NCI-H187 treated with DMSO at 0.1 percent for 48 hours (cell line): ENCODE measurements around the gene WBP11.

Source experiments
- DNase-seq: peaks from one replicate; lab custom pipeline; 2025; lab: John Stamatoyannopoulos, UW

The WBP11 gene

DNA sequence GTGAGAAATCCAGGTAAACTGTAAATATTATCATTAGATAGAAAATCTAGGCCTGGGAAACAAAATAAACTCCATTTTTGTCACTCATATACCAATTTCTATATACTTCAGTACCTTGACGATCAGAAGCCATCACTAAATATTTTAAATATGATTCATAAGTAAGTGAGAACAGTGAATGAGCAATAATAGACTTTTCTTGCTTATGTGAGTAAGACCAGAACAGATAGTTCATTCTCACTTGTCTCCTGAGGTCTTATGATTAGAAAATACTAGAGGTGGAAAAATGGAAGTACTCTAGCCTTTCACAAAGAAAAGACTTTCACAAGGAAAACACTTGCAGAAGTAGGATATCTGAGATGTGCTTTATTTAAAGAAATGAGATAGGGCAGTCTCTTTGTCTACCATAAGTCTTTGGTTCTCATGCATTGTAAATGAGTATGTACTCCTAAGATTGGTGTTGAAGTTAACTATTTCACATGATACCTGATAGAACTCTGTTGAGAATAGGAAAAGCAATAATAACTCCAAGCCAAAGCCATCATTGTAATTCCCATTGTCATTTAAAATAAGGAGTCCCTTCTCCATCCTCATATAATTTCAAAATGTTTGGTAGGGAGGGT, 20.8 kb upstream of the WBP11 start:
- DNase-seq = no peak

DNA sequence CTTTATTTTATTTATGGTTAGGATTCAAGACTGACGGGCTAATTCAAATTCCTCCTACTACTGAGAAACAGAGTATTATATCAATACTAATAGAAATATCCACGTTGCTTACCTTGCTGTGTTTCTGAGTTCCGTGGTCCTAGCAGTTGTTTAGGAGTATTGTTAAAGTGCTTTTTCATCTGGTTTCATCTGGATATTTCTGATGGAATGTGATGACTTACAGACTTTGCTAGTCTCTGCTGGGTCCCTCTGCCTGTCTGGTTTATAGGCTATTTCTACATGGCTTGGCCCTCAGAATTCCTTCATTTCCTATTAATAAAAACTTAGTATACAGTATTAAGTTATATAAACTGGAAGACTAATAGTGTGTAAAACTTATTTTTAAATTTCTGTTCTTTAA, 10.7 kb upstream of the WBP11 start, which contains the start of gene SMCO3:
Gene SMCO3 (minus strand): TSS at position 169 of the 400 bp plus-strand sequence. CDS start 7,502 bp downstream, outside the sequence.
- DNase-seq = no peak

DNA sequence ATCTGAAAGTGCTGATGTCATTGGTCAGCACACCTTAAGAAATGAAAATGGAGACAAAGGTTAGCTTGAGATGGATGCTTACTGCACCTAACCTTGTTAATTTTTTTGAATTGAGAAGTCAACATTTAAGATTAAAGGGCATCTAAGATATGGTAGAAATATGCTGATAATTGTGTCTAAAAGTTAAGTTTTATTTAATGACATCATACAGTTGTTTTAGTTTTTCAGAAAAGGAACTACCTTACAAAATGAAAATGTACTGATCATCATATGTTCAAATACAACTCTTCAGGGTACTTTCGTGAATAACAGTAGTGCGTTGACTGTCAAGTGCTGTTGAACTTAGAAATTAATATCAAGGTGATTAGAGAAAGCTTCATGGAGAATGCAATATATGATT, 8.2 kb upstream of the WBP11 start:
- DNase-seq = no peak

DNA sequence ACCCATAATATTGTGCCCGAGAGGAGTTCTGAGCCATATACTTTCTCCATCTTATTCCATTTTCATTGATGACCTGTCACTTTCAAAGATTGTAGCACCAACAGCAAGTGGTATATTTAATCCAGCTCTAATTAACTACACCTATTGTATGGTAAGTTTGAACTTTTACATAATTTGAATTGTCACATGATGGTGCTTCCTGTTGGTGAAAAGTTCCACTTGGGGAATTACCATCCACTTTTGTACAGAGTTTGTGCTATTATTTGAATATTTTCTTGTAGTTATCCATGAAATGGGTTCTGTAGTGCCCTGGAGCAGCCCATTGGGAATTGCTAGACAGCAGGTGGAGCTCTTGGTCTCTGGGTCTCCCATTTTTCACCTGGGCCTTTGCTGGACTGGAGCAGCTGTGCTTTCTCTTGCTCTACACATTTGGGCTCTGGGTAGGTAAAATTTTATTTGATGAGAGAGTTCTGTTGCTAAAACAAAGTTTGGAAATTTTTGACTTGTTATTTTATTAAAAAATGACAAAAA, 7.7 kb upstream of the WBP11 start:
- no peak for DNase-seq

DNA sequence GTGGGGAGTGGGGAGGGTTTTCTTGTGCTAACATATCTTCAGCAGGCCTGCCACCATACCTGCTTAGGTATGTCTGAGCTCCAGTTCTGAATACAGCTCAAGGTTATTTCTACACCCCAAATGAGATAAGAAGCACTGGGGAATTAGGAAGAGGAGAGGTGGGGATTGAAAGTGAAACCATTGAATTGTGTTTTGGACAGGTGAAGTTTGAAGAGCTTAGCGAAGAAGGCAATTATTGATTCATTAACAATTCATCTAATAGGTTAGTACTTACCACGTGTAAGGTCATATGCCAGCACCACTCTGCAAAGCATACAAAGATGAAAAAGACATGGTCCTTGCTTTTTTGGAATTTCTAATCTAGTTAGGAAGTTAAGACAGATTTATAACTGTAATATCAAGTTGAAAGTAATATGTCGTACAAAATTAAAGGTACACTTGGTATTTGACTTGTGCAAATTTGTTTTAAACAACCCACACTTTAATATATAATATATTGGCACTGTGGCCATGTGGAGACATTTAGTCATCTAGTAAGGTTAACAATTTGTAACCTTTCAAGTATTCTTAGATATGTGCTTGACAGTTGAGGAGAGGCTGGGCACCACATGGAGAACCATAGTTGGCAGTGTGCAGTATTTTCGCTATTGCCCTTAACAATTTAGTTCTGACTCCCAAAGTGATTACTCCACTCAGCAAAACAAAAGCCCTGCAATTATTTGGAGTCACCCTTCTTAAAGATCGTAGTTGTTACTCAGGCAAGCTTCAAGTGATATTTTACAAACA, 7.1 kb upstream of the WBP11 start:
- DNase-seq = no peak

DNA sequence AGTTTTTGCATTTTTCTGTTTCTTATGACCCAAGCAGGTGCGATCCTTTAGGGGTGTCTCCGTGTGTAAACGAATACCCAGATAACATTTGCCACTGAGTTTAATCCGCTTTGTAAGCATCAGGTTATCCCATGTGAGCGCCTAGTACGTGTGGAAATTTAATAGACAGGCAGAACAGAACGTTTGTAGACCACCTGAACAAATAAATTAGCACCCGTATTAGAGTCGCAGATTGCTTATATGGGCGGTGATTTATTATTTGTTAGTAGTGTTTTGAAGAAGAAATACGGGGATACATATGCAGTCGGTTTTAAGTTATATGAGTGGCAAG, 517 bp upstream of the WBP11 start:
- no peak for DNase-seq

DNA sequence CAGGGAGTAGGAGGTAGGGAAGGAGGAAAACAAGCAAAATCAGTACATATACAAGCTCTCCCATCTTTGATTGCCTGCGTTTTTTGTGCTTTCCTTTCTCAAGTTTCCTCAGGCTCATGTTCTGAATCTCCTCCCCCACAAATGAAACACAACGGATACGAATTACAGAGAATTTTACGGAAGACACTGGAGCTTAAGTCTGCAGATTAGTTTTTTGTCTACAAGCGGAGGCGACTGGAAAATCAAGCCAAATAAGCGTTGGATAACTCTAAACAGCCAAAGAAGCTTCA, 612 bp downstream of the WBP11 start:
- DNase-seq = no peak

DNA sequence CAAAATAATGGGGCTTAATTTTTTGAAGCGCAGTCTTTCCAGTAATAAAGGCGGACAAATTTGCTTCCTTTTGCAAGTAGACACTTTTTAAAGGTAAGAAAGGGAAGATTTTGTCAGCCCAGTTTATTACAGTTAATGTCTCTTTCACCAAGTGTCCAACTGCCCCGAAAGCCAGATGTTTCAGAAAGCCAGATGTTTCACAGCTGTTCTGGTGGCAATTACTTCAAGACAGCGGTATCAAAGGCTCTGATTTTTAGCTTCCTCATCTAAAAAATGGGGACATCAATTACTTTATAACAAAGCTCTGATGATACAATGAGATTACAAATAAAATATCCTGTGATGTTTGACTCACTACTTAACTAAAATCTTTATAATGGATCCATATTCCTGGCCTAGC, 1.0 kb downstream of the WBP11 start:
- no peak for DNase-seq

DNA sequence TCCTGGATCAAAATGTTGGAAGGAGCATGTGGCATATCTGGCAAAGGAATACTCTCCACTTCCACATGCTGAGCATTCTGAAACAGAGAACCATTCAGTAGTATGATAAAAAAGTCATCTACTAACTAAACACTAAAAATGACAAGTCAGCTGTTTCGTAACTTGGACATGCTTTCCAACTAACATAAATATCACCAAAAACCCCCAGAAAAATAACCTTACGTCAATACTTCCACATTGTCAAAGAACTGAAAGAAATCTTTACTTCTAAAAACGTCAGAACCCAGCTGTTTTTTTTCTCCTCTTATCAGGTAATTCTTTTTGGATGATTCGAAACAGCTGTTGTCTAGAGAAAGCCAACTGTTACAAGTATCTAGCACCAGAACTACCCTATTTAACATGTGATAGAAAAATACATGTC, 8.2 kb downstream of the WBP11 start:
- no peak for DNase-seq

DNA sequence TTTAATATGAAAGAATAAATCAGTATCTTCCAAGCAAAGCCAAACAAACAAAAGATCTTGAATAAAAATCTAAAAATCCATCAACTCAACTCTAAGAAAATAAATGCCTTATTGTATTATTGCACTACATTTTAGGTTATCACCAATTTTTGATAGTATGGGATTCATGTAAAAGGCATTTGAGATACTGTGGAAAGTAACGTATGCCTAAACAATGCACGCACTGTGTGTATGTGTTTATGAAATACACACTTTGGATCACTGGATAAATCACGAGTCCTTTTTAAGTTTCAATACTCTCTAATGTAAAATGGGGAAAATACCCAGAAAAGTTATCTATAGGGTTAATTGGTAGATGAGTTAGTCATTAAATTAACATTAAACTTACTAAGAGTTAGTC, 17.7 kb downstream of the WBP11 start:
- no peak for DNase-seq

DNA sequence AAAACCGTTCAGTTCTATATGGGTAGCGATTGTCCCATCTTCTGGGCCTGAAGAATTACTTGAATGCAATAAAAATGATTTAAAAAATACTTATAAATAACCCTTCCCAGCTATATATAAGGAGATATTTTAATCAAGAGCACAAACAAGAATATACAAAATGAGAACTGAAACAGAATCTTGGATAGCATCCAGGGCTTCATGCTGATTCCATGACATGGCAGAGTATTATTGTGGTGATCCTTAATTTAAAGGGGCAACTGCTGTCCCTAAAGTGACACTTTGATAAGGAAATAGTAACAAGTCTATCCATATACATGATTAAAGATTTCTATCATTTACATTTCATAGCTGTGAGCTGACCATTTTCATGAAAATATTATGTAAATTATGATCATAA, 18.8 kb downstream of the WBP11 start:
- no peak for DNase-seq

DNA sequence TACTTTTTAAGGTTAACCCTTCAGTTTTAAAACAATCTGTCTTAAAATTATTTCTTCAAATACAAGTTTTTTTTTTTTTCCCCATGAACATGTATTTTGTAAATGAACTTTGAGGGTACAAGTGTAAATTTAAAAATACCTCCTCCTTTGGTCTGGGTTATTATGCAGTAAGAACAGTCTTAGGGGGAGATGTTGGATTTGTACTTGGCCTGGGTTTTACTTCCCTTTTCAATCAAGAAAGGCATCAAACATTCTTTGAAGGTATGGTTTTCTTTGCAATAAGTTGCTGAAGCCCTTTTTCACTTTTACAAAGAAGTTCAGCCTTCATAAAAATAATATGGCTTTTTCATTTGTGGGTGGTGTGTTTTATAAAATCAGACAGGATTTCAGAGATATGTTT, 20.5 kb downstream of the WBP11 start:
- no peak for DNase-seq

DNA sequence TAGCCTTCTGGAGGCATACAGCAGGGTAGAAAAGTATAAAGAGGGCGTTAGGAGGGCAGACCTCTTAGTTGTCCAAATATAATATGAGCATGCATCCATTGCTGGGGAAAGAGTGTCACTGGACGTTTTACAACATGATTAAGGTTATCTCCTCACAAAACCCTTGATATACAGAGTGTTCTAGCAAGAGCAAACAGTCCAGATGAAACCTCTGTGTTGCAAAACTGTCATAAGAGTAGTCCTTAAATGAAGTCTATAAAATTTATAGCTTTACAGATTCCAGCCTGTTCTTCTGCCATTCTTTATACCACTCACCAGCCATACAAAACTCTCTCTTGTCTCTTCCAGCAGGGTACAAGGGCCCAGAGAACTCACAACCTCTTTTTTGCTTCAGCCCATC, 21.7 kb downstream of the WBP11 start:
- DNase-seq = no peak

DNA sequence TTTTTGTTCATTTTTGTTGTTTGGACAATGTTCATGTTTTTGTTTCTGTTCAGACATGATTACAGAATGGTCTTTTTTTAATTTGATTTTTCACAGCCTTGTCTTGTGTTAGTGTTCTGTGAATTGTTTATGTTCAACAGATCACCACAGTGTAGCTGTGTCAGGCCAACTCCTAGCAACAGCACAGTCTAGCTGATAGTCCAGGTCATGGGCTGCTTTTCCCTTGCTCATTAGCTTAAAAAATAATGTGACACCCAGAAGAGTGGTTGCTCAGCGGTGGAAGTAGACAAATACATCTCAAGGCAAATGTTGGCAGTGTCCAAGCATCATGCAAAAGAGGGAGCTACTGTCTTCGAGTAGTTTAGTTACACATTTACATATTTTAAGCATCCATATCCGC, 22.4 kb downstream of the WBP11 start:
- no peak for DNase-seq

DNA sequence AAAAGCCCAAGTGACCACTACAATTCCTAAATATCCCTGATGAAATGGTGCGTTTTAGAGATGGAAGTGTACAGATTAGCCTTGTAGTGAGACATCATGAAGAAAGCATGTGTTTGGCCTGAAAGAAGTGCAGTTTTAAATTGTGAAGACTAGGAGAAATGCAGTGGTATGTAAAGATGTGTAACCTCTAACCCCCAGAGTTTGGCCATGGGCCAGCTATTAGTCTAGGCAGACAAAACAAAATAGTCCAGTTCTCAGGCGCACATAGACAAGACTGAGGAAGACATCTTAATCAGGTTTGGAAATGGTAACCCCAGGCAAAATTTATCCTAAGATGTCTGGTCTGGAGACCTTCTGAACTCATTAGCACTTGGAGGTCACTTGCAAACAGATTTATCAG, 23.4 kb downstream of the WBP11 start:
- no peak for DNase-seq

DNA sequence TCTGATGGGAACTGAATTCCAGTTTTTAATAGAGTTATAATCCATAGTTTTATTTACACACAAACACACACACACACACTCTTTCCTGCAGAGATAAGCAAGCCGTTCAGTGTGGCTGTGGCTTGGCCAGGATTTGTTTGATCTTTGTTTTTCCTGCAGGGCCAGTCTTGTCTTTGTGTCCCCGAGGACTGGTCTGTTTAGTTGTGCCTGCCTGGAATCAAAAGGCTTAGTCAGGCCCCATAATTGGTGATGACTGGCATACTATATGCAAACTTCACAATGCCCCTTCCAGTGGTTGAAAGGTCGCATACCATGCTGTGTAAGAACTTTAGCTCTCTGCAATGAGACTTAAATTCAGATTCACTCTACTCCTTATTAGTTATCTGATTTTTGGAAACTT, 26.0 kb downstream of the WBP11 start:
- no peak for DNase-seq

DNA sequence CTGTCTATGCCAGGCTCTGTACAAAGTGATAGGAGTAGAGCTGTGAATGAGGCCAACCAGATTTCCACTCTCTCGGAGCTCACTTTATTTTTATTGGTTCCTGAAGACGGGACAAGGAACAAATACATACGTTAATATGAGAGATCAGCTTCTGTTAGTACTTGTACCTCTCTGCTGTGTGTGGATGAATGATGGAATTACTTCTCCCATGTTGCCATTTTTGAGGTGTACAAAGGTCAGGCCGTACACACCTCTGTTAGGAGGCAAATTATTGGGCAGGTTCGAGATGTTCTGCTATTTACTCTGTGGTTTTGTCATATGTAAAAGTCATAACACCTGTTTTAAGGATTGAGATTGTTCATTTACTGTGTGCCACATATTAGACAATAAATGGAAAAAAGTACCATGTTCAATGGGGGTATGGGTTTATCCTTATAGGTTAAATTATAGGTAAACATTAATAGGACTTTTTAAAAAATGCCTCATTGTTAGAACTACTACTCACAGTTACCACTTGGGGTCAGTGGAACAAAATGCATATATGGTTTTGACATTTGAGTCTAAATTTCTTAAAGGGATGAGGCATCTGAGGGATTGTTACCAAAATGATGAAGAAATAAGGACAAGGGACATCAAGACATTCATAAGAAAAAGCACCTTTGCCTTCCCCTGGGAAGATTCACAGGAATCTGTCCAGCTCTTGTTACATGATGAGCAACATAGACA, 26.9 kb downstream of the WBP11 start:
- DNase-seq = no peak

DNA sequence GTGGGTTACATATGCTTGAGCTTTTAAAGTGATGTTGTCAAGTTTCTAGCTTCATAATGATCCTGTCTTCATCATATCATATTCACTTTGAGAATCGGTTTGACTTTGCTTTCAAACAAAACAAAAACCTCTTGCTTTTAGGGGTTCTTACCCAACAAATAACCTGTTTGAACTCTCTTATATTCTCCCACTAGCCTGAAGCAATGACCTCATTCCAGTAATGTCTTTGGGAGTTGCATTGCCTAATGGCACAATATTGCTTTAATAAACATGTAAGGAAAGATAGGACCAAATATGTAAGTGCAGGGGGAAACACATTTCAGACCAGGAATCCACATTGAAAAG, 27.7 kb downstream of the WBP11 start:
- no peak for DNase-seq

DNA sequence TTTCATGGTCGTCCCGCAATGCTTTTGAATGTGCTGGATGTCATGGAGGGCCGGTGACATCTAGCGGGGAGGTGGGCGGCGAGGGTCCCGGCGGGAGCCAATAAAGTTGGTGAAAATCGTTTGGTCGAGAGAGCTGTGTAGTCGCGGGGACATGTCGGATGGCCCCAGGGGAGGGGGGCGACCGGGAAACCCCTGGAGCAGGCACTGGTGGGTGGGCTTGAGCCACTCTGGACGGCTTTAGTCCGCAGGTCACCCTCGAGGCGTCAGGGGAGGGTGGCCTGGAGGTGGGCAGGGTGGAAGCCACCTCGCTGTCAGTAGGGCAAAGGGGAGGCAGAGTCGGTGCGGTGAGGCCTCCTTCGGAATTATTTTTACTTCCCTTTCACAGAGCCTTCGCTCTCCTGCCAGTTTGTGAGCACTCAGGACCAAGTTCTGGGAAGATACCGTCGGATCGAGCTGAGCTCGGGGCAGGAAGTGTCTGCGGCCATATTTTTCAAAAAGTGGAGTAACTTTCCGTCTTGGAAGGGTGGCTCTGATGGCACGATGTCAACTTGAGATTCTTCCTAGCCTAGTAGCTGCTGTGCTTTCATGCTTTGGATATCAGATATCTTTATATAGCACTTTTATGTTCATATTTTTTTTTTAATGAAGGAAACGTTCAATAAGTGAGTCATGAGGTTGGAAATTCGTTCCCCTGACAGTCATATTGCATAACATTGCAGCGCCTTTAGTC, 28.2 kb downstream of the WBP11 start:
- DNase-seq = no peak

DNA sequence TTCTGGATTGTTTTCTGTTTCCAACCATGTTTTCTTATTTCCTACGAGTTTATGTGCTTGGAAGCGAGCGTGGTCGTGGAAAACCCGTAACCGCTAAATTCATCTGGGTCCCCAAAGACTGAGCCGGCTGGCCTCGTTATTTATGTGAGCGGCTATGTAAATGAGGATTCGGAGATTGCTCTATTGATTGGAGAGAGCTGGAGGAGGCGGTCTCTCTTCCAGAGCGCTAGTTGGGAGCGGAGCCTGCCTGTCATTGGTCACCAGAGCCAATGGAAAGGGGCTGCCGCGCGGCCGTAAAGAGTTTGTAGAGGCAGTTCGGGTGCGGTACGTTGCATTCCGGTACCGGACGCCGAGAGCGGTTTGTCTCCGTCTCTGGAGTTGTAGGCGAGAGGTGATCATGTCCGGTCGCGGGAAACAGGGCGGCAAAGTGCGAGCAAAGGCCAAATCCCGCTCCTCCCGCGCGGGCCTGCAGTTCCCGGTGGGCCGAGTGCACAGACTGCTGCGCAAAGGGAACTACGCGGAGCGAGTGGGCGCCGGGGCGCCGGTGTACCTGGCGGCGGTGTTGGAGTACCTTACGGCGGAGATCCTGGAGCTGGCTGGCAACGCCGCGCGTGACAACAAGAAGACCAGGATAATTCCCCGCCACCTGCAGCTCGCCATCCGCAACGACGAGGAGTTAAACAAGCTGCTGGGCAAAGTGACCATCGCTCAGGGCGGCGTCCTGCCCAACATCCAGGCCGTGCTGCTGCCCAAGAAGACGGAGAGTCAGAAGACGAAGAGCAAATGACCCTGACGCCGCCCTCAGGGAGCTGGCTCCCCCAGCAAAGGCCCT, 29.0 kb downstream of the WBP11 start:
- DNase-seq = no peak

DNA sequence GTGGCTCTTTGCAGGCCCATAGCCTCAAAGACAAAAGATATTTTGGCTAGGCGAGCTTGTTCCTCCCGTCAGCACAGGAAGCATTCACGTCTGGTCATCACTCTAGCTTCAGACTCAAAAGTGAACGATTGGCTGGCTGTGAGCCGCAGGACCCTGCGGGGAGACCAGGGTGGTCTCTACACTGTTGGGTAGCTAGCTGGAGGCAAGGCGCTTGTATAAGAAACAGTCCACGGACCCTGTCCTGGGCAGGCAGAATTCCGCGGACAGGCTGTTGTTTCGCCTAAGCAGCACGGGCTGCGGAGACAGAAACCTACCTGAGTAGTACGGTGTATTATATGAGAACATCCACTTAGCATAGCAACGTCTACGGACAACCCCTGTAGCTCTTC, 29.6 kb downstream of the WBP11 start:
- DNase-seq = no peak

DNA sequence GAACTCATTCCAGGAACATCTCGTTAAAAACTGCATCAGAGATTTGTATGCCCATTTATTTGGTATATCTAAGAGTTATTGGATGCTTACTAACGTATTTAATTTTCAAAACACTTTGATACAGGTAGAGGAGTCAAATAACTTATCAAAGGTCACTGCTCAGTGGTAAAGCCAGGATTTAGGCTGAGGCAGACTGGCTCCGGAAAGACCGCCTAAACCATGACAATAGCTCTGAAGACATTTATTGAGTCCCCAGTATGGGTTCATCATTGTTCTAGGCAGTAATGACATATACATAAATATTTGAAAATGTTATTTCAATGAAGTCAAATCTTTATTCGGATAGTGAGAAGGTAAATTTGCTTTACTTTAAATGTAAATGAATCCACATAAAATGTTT, 30.3 kb downstream of the WBP11 start:
- no peak for DNase-seq
